LNCaP clone FGC (cell line): ENCODE results near the gene NAALADL1.
"Not testable (repeated sequence)": the region's sequence is repeated elsewhere in the genome, so short reads cannot be mapped to it uniquely, and the experiment has no call there.

ENCODE experiments used
- DNase-seq: peaks from one replicate; pipeline ENCODE4 v3.0.0-alpha.2; 2011; ENCODE audit warnings: low read depth
- H3K4me3 ChIP-seq: 2 replicates; pipeline ENCODE4 v1.5.1; 2011; ENCODE audit warnings: mild to moderate bottlenecking, low read depth, low read length, control low read depth
- TF ChIP-seq, protein P1 (sequence below): IDR thresholded peaks from 2 replicates; pipeline ENCODE4 v1.5.1; 2012; ENCODE audit warnings: mild to moderate bottlenecking; ENCODE audit not compliant: control insufficient read depth, insufficient read depth; ENCODE audit errors: extremely low read depth

NAALADL1 gene

GRCh38 chr11:65034423-65034822, 23.9 kb downstream of the NAALADL1 start:
- TF ChIP-seq, protein P1, sequence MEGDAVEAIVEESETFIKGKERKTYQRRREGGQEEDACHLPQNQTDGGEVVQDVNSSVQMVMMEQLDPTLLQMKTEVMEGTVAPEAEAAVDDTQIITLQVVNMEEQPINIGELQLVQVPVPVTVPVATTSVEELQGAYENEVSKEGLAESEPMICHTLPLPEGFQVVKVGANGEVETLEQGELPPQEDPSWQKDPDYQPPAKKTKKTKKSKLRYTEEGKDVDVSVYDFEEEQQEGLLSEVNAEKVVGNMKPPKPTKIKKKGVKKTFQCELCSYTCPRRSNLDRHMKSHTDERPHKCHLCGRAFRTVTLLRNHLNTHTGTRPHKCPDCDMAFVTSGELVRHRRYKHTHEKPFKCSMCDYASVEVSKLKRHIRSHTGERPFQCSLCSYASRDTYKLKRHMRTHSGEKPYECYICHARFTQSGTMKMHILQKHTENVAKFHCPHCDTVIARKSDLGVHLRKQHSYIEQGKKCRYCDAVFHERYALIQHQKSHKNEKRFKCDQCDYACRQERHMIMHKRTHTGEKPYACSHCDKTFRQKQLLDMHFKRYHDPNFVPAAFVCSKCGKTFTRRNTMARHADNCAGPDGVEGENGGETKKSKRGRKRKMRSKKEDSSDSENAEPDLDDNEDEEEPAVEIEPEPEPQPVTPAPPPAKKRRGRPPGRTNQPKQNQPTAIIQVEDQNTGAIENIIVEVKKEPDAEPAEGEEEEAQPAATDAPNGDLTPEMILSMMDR, result no peak
- H3K4me3 ChIP-seq, result no peak overlapping the region
- no peak for DNase-seq

DNA sequence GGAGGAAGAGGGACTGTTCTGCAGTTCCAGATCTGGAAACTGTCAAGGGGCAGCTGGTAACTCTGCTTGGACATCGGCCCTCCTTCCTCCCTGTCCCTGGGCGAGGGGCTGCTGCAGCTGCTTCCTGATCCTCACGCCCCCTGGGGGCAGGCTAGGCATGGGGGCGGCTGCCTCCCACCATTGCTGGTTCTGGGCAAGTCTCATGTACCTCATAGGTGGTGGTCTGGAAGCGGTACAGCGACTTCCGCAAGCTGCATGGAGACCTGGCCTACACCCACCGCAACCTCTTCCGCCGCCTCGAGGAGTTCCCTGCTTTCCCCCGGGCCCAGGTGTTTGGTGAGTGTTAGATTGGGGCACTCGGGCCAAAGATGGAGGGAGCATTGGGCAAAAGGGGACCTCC, 26.1 kb downstream of the NAALADL1 start:
- H3K4me3 ChIP-seq, result no peak overlapping the region
- TF ChIP-seq, protein P1, result no peak
- DNase-seq, result no peak

DNA sequence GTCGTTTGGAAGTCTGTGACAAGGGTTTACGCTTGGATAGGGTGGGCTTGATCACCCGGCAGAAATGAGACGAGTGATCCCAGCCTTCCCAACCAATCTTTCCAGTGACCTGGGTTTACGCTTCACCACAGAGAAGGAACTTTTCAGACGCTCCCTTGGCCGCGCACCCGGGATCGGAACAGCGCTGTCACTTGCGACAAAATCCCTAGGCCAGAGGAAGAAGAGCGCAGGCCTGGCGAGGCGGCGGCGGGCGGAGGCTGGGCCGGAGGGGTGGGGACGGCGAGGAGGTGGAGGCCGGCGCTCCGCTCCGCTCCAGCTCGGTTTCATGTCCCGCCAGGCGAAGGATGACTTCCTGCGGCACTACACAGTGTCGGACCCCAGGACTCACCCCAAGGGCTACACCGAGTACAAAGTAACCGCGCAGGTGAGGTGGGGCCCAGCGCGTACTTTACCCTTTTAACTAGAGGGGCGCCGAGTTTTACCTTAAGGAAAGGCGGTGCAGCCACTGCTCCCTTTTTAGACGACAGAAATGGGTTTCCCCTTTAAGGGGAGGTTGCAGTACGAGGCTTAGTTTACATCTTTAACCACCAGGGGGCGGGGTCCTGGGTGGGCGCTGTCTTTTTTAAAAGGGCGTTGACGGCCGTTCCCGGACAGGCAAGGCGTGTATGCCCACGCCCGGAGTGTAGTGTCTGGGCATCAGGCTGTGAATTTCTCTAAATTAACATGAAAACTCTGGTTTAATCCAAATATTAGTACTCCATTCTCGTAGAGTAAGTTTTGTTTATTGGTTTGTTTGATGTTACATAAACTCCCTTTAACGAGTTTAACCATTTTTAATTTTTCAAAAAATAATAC, 30.9 kb downstream of the NAALADL1 start, which contains the start of gene SNX15:
Gene SNX15, plus strand, starts transcription at position 227 of the 855 bp plus-strand sequence. Its CDS starts 99 bp downstream, at position 326.
- TF ChIP-seq, protein P1, result peak; percentile 43
- peak; percentile 94 for DNase-seq
- H3K4me3 ChIP-seq, result peak within 1 kb of the TSS; percentile 47

DNA sequence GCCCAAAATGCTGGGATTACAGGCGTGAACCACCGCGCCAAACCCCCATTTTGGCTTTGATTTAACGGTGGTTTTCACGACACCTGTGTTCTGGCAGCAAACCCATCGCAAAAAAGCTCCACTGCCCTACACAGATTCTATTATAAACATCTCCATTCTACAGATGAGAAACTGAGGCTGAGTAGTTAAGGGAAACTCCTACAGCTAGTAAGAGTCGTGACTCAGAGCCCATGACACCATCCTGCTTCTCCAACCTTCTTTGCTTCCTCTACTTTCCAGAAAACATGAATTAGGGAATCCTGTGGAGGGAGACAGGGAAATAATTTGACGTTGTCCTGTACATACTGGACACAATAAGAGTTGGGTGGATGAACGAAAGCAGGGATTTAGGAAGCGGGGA, 31.5 kb downstream of the NAALADL1 start:
- TF ChIP-seq, protein P1, result no peak
- H3K4me3 ChIP-seq, result peak overlapping the region; percentile 47
- no peak for DNase-seq

DNA sequence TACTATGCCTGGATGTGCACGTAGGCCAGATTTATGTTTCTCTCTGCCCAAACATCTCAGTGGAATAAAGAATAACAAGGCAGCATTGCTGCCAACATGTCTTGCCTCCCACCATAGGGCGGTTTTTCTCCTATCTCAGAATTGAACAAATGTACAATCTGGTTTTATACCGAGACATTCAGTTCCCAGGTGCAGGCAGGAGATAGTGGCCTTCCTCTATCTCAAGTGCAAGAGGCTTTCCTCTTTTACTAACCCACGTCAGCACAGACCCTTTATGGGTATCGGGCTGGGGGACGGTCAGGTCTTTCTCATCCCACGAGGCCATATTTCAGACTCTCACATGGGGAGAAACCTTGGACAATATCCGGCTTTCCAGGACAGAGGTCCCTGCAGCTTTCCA, 34.9 kb downstream of the NAALADL1 start:
- not testable (repeated sequence) for DNase-seq, H3K4me3 ChIP-seq

DNA sequence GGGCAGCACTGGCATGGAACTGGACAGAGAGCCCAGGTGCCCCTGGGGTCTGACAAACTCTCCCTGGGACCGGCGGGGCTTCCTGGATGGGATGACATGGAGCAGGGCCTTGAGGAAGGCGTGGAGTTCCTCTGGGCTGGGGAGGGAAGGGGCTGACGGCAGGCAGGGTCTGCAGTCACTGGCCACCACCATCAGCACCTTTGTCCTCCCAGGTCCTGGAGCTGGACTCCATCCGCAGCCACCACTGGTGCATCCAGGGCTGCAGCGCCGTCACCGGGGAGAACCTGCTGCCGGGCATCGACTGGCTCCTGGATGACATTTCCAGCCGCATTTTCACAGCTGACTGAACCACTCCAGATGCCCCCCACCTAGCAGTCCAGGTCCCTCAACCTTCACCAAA, 36.8 kb downstream of the NAALADL1 start:
- no peak for DNase-seq
- TF ChIP-seq, protein P1, result no peak
- no peak overlapping the region for H3K4me3 ChIP-seq

DNA sequence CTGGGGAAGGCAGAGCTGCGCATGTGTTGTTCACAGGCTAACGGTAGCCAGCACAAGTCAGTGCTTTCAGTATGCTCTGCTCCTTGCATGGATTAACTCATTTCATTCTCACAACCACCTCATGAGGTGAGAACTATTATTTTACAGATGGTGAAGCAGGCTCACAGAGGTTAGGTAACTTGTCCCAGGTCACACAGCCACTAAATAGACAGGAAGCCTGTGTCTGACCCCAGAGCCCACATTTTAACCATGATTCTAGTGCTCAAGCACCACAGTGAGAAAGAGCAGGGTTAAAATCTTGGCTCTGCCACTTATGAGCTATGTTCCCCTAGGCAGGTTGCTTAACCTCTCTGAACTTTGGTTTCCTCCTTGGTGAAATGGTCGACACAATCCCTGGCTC, 37.4 kb downstream of the NAALADL1 start:
- no peak overlapping the region for H3K4me3 ChIP-seq
- DNase-seq, result no peak
- TF ChIP-seq, protein P1, result no peak
